Brain microvascular endothelial cell (primary cell): ENCODE measurements around the gene PCDHB2.
"Not testable (repeated sequence)": the region's sequence is repeated elsewhere in the genome, so short reads cannot be mapped to it uniquely, and the experiment has no call there.

Source experiments
- DNase-seq: peaks from one replicate; pipeline ENCODE4 v3.0.0-alpha.2; 2020
- H3K27ac ChIP-seq: fragments of 250-450 bp; sonication (Bioruptor Pico); 2 replicates; pipeline ENCODE4 v1.5.1; 2020; ENCODE audit warnings: mild to moderate bottlenecking, moderate library complexity
- H3K27me3 ChIP-seq: fragments of 250-450 bp; sonication (Bioruptor Pico); replicated peaks from 2 replicates; pipeline ENCODE4 v1.5.1; 2020; ENCODE audit warnings: mild to moderate bottlenecking
- H3K36me3 ChIP-seq: fragments of 250-450 bp; sonication (Bioruptor Pico); replicated peaks from 2 replicates; pipeline ENCODE4 v1.5.1; 2020; ENCODE audit warnings: mild to moderate bottlenecking
- H3K4me3 ChIP-seq: 2 replicates; pipeline ENCODE4 v1.5.1; 2011; ENCODE audit warnings: low read depth, mild to moderate bottlenecking, control low read depth, low read length, moderate library complexity
- CTCF ChIP-seq: IDR thresholded peaks from 2 replicates; pipeline ENCODE4 v1.5.1; 2011; ENCODE audit warnings: low read depth, mild to moderate bottlenecking, moderate library complexity, low read length, control low read depth, inconsistent platforms; ENCODE audit errors: missing control alignments
- in situ Hi-C: cut with HindIII; loops from 2 replicates; pipeline ENCODE4 v1.10.0; 2017; ENCODE audit warnings: low sequenced_read_pairs, low pct_ligation_motif_present

Gene PCDHB2

GRCh38 chr5:141084487-141084989 is 9.9 kb upstream of the PCDHB2 start:
- in situ Hi-C loops: no loop called here
- H3K36me3 ChIP-seq: no peaks in the 10 kb centered on the region
- peak; percentile 23 for TF ChIP-seq CTCF
- H3K4me3 ChIP-seq: no peak overlapping the region
- H3K27me3 ChIP-seq: no peaks in the 10 kb centered on the region
- no peak overlapping the region for H3K27ac ChIP-seq
- DNase-seq: peak; percentile 12

GRCh38 chr5:141095263-141095641 is 837 bp downstream of the PCDHB2 start:
- H3K4me3 ChIP-seq: no peak overlapping the region
- no peak for TF ChIP-seq CTCF
- DNase-seq: no peak
- no peak overlapping the region for H3K27ac ChIP-seq
- no peaks in the 10 kb centered on the region for H3K36me3 ChIP-seq
- no peaks in the 10 kb centered on the region for H3K27me3 ChIP-seq
- in situ Hi-C loops: no loop called here

GRCh38 chr5:141096181-141096580 is 1.8 kb downstream of the PCDHB2 start:
- DNase-seq, H3K27me3 ChIP-seq, in situ Hi-C loops, H3K27ac ChIP-seq, H3K36me3 ChIP-seq, H3K4me3 ChIP-seq: not testable (repeated sequence)

GRCh38 chr5:141096586-141096985 is 2.2 kb downstream of the PCDHB2 start:
- in situ Hi-C loops, DNase-seq, H3K27ac ChIP-seq, H3K4me3 ChIP-seq, H3K36me3 ChIP-seq, H3K27me3 ChIP-seq: not testable (repeated sequence)

- peak; percentile 36 for TF ChIP-seq CTCF
- no peak for DNase-seq
- Histone ChIP-seq H3K27ac (no peak within 1 kb of the TSS), H3K4me3 (no peak within 1 kb of the TSS), H3K36me3 (no peaks in the 10 kb centered on the region), H3K27me3 (no peaks in the 10 kb centered on the region)
- in situ Hi-C loops: no loop called here
These were observed 5.9 kb downstream of the PCDHB2 start, which contains the start of gene PCDHB3 for GRCh38 chr5:141100243-141100805. Gene PCDHB3, plus strand, starts transcription at chr5:141100473. Its CDS starts 177 bp downstream, at chr5:141100650.

- no peak overlapping the region for H3K4me3 ChIP-seq
- no peaks in the 10 kb centered on the region for H3K27me3 ChIP-seq
- TF ChIP-seq CTCF: no peak
- DNase-seq: no peak
- in situ Hi-C loops: no loop called here
- no peak overlapping the region for H3K27ac ChIP-seq
- no peaks in the 10 kb centered on the region for H3K36me3 ChIP-seq
These were observed 6.6 kb downstream of the PCDHB2 start for GRCh38 chr5:141101059-141101458.

- H3K27me3 ChIP-seq, H3K36me3 ChIP-seq, H3K4me3 ChIP-seq, in situ Hi-C loops, H3K27ac ChIP-seq, DNase-seq: not testable (repeated sequence)
These were observed 7.7 kb downstream of the PCDHB2 start for GRCh38 chr5:141102070-141102469.

GRCh38 chr5:141102471-141102870 is 8.1 kb downstream of the PCDHB2 start:
- not testable (repeated sequence) for H3K36me3 ChIP-seq

More at GRCh38 chr5:141102471-141102870, 8.1 kb downstream of the PCDHB2 start:
- H3K27ac ChIP-seq, H3K4me3 ChIP-seq, H3K27me3 ChIP-seq, DNase-seq, in situ Hi-C loops: not testable (repeated sequence)
